T47D (cell line): Measurements from ENCODE around the gene GNAI1.

ENCODE experiments used
- DNase-seq, 2 experiments: peaks; one replicate each; pipeline versions ENCODE4 v3.0.0 to v3.0.0-alpha.2; 2011 to 2012; ENCODE audit warnings: low read depth in 1 of 2, low spot score in 1 of 2
- JUND ChIP-seq: IDR thresholded peaks from 2 replicates; pipeline ENCODE4 v1.6.1; 2012; ENCODE audit warnings: low read depth
- in situ Hi-C: cut with HindIII; loops from 2 replicates; pipeline ENCODE4 v1.10.0; 2016; ENCODE audit warnings: low sequenced_read_pairs, low pct_unique_long_range_greater_than_20kb

GNAI1 gene

GRCh38 chr7:80110376-80110775 is 24.3 kb upstream of the GNAI1 start:
- no peak for TF ChIP-seq JUND
- DNase-seq, result no peak
- in situ Hi-C loops, result no loop called here

GRCh38 chr7:80114159-80114558 is 20.5 kb upstream of the GNAI1 start:
- no peak for DNase-seq
- no peak for TF ChIP-seq JUND
- in situ Hi-C loops, result no loop called here

- DNase-seq, result no peak
- no peak for TF ChIP-seq JUND
- in situ Hi-C loops, result no loop called here
These were observed 9.9 kb upstream of the GNAI1 start for GRCh38 chr7:80124526-80125264.

GRCh38 chr7:80127412-80128160 is 7.0 kb upstream of the GNAI1 start:
- no peak for TF ChIP-seq JUND
- in situ Hi-C loops, result no loop called here
- peak in 1 of 2 experiments; percentile 24 for DNase-seq

- in situ Hi-C loops, result no loop called here
- TF ChIP-seq JUND, result no peak
- DNase-seq, result no peak
These were observed 5.7 kb upstream of the GNAI1 start for GRCh38 chr7:80128918-80129317.

GRCh38 chr7:80129785-80130184 is 4.8 kb upstream of the GNAI1 start:
- DNase-seq, result no peak
- in situ Hi-C loops, result no loop called here
- TF ChIP-seq JUND, result no peak

GRCh38 chr7:80131675-80132435 is 2.8 kb upstream of the GNAI1 start:
- in situ Hi-C loops, result no loop called here
- no peak for DNase-seq
- TF ChIP-seq JUND, result no peak

GRCh38 chr7:80132594-80132993 is 2.0 kb upstream of the GNAI1 start:
- TF ChIP-seq JUND, result no peak
- in situ Hi-C loops, result no loop called here
- DNase-seq, result no peak

- TF ChIP-seq JUND, result no peak
- peak in 1 of 2 experiments; percentile 42 for DNase-seq
- in situ Hi-C loops, result no loop called here
These were observed 1.1 kb upstream of the GNAI1 start for GRCh38 chr7:80133361-80134114.

GRCh38 chr7:80134115-80134535 is 506 bp upstream of the GNAI1 start:
- in situ Hi-C loops, result no loop called here
- no peak for TF ChIP-seq JUND
- DNase-seq, result peak in 1 of 2 experiments; percentile 44

- DNase-seq, result peak in 1 of 2 experiments; percentile 16
- TF ChIP-seq JUND, result no peak
- in situ Hi-C loops, result no loop called here
These were observed 876 bp downstream of the GNAI1 start for GRCh38 chr7:80135309-80136104.
